ENCODE results near the gene TPSG1. TPM values are rescaled to one million over a fixed set of nuclear protein-coding genes. Genes with fewer than 3 reads are reported as not detected.
"Not testable (repeated sequence)": the region's sequence is repeated elsewhere in the genome, so short reads cannot be mapped to it uniquely, and the experiment has no call there.

The TPSG1 gene
- total and polyA plus RNA-seq, 11 donors = not detected

DNA sequence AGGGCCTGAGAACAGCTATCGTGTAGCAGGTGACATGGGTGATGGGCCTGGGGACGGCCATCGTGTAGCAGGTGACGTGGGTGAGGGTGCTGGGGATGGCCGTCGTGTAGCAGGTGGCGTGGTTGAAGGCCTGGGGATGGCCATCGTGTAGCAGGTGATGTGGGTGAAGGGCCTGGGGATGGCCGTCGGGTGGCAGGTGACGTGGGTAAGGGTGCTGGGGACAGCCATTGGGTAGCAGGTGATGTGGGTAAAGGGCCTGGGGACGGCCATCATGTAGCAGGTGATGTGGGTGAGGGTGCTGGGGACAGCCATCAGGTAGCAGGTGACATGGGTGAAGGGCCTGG is 46.3 kb upstream of the TPSG1 start:
- Histone ChIP-seq H3K27me3 (peaks cover 0 to 7% (median 0%) of the 10 kb centered on the region in 9 donors), H3K4me3 (no peak overlapping the region), H3K36me3 (no peaks in the 10 kb centered on the region), H3K9me3 (no peaks in the 10 kb centered on the region), H3K27ac (no peak overlapping the region), H3K4me1 (peaks cover 0 to 8% (median 0%) of the 10 kb centered on the region in 12 donors)
- intact Hi-C loops (cut with DNase I) = no loop called here
- ATAC-seq (no peak), DNase-seq (peak in 1 of 5 donors; percentile 9)
- TF ChIP-seq CTCF (IDR thresholded peaks at IDR 0.05) = no peak
- TF ChIP-seq POLR2A (IDR thresholded peaks at IDR 0.05) = no peak
- 69 to 80% (median 74%) methylated on average over 12 of the region's 12 CpGs for WGBS, 4 donors

DNA sequence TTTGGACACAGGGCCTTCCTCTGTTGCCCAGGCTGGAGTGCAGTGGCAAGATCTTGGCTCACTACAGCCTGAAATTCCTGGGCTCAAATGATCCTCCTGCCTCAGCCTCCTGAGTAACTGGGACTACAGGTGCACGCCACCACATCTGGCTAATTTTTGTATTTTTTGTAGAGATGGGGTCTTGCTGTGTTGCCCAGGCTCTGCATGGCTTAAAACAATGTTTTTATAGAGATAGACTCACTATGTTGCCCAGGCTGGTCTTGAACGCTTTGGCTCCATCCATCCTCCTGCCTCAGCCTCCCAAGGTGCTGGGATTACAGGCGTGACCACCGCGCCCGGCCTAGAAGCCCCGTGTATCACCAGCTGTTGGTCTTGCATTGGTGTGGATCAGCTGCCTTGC is 44.4 kb upstream of the TPSG1 start:
- H3K4me3 ChIP-seq; intact Hi-C loops (cut with DNase I); H3K36me3 ChIP-seq; ATAC-seq; H3K27me3 ChIP-seq; H3K27ac ChIP-seq; DNase-seq; H3K9me3 ChIP-seq; H3K4me1 ChIP-seq: not testable (repeated sequence)
- WGBS, 4 donors = 89 to 96% (median 93%) methylated on average over 7 of the region's 7 CpGs

DNA sequence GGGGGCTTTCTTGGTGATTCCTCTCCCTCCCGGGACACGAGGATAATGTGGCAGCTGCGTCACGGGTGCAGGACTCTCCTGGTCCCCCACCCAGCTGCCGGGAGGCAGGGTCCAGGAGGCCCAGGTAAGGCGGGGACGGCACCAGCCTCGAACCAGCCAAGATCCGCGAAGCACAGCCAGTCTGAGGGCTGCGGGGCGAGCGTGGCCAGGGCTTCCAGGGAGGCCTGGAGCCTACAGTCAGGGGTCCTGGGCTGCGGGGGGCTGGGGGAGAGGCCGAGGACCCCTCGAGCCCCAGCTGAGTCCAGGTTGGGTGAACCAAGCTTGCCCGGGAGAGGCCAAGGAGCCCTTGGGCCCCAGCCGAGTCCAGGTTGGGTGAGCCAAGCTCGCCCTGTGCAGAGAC is 40.8 kb upstream of the TPSG1 start:
- Histone ChIP-seq H3K9me3 (no peaks in the 10 kb centered on the region), H3K27ac (no peak overlapping the region), H3K36me3 (no peaks in the 10 kb centered on the region), H3K27me3 (peaks cover 0 to 28% (median 18%) of the 10 kb centered on the region in 9 donors), H3K4me1 (no peaks in the 10 kb centered on the region), H3K4me3 (no peak overlapping the region)
- TF ChIP-seq POLR2A (IDR thresholded peaks at IDR 0.05) (no peak), CTCF (IDR thresholded peaks at IDR 0.05) (no peak)
- DNase-seq = peak in 1 of 5 donors; percentile 15
- WGBS, 4 donors = 81 to 95% (median 90%) methylated on average over 7 to 19 of the region's 19 CpGs
- intact Hi-C loops (cut with DNase I) = no loop called here
- ATAC-seq = no peak

DNA sequence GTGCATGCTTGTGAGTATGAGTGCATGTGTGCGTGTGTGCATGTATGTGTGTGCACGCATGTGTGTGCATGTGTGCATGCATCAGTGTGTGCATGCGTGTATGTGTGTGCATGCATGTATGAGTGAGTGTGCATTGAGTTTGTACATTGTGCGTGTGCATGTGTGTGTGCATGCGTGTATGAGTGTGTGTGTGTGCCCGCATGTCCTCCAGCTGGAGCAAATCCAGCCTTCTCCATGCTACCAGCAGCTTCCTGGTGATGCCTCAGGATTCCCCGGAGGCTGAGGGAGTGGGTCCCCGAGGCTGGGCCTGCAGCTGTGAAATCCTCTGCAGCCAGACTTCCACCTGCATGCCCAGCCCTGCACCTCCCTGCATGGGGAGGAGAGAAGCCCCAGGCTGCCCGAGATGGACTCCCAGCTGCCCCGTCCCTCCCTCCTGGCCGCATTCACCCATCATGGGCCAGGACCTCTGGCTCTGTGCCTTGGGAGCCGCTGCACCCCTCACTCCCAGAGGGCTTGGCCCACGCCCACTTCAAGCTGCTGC is 40.1 kb upstream of the TPSG1 start:
- no peak for TF ChIP-seq POLR2A (IDR thresholded peaks at IDR 0.05)
- no peak for TF ChIP-seq CTCF (IDR thresholded peaks at IDR 0.05)
- 72 to 86% (median 81%) methylated on average over 13 of the region's 13 CpGs for WGBS, 4 donors
- H3K4me3 ChIP-seq = no peak overlapping the region
- no peaks in the 10 kb centered on the region for H3K9me3 ChIP-seq
- no peak overlapping the region for H3K27ac ChIP-seq
- H3K27me3 ChIP-seq = peaks cover 0 to 33% (median 21%) of the 10 kb centered on the region in 9 donors
- no peaks in the 10 kb centered on the region for H3K4me1 ChIP-seq
- intact Hi-C loops (cut with DNase I) = no loop called here
- ATAC-seq = no peak
- no peaks in the 10 kb centered on the region for H3K36me3 ChIP-seq
- peak in 1 of 5 donors; percentile 9 for DNase-seq

Data from heart left ventricle (tissue), 16 donors.